ENCODE measurements around the gene PBX4. TPM values are rescaled to one million over a fixed set of nuclear protein-coding genes. Genes with fewer than 3 reads are reported as not detected.

Gene PBX4
- total and polyA plus RNA-seq, 10 of the 15 experiments (the other 5 are each of a cell fraction or from before 2014, with no cell fraction given) = 0.18 to 17.3 (median 4.2) TPM

DNA sequence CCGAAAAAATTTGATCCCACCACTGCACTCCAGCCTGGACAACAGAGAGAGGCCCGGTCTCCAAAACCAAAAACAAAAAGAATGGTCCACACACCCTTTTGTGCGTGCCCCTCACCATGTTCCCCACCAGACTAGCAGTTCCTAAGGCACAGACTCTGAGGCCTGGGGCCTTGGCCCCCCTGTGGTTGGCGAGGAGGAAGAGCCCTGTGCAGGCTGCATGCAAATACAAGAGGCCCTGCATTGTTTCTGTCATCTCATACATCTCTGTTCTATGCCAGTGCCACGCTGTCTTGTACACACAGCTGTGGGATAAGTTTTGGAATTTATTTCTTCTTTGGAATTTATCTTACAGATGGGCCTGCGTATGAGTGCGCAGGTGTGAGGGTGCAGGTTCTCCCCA, 94.4 kb downstream of the PBX4 start:
- 31% methylated on average over 7 of the region's 7 CpGs for WGBS (ENCODE audit: insufficient coverage, insufficient replicate concordance, low lambda C conversion rate, missing lambda C conversion rate)
- 0 out of 2 replicates have a peak overlapping the region, but pooled peaks have one; percentile 8 for H3K9ac ChIP-seq (ENCODE audit: control insufficient read depth, insufficient read depth, low read length)
- H4K20me1 ChIP-seq (ENCODE audit: control insufficient read depth, insufficient read depth) = no peaks in the 10 kb centered on the region
- no peaks in the 10 kb centered on the region for H3K27me3 ChIP-seq (replicated peaks in 1 of 2; ENCODE audit: control insufficient read depth in 2 of 2, insufficient read depth in 2 of 2, low read length in 1 of 2)
- no TSS peak for BruUV-seq (replicated peaks)
- DNase-seq (ENCODE audit: low read depth, low spot score) (no peak), FAIRE-seq (peak; percentile 52), ATAC-seq (peak; percentile 81)
- H3K4me3 ChIP-seq = peak overlapping the region; percentile 39
- H3K36me3 ChIP-seq (ENCODE audit: control insufficient read depth in 2 of 2, insufficient read depth in 2 of 2, low read length in 1 of 2) = peaks cover 9 to 26% of the 10 kb centered on the region in 2 experiments; a peak in 3 of 4 replicates
- in situ Hi-C loops (cut with MboI) (loop anchor here (10.0 kb wide), 1 partner anchor 251 kb away; no protein-coding TSS in a partner anchor), intact Hi-C loops (cut with micrococcal nuclease; ENCODE audit: unreplicated experiment) (no loop called here)
- TF ChIP-seq, protein P1, sequence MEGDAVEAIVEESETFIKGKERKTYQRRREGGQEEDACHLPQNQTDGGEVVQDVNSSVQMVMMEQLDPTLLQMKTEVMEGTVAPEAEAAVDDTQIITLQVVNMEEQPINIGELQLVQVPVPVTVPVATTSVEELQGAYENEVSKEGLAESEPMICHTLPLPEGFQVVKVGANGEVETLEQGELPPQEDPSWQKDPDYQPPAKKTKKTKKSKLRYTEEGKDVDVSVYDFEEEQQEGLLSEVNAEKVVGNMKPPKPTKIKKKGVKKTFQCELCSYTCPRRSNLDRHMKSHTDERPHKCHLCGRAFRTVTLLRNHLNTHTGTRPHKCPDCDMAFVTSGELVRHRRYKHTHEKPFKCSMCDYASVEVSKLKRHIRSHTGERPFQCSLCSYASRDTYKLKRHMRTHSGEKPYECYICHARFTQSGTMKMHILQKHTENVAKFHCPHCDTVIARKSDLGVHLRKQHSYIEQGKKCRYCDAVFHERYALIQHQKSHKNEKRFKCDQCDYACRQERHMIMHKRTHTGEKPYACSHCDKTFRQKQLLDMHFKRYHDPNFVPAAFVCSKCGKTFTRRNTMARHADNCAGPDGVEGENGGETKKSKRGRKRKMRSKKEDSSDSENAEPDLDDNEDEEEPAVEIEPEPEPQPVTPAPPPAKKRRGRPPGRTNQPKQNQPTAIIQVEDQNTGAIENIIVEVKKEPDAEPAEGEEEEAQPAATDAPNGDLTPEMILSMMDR (IDR thresholded peaks at IDR 0.05 in 2 of 3, conservative IDR thresholded peaks at IDR 0.05 in 1 of 3; ENCODE audit: control insufficient read depth in 2 of 3, extremely low read depth in 1 of 3, insufficient read depth in 1 of 3, low read depth in 3 of 3, low read length in 3 of 3) = 0 out of 6 replicates have a peak, but pooled peaks of 1 of the 3 experiments have one; percentile 21
- TF ChIP-seq RUNX3 (IDR thresholded peaks at IDR 0.05; ENCODE audit: low read length) = peak; percentile 44; the same call in 1 of the 2 replicates
- TF ChIP-seq, protein P2, sequence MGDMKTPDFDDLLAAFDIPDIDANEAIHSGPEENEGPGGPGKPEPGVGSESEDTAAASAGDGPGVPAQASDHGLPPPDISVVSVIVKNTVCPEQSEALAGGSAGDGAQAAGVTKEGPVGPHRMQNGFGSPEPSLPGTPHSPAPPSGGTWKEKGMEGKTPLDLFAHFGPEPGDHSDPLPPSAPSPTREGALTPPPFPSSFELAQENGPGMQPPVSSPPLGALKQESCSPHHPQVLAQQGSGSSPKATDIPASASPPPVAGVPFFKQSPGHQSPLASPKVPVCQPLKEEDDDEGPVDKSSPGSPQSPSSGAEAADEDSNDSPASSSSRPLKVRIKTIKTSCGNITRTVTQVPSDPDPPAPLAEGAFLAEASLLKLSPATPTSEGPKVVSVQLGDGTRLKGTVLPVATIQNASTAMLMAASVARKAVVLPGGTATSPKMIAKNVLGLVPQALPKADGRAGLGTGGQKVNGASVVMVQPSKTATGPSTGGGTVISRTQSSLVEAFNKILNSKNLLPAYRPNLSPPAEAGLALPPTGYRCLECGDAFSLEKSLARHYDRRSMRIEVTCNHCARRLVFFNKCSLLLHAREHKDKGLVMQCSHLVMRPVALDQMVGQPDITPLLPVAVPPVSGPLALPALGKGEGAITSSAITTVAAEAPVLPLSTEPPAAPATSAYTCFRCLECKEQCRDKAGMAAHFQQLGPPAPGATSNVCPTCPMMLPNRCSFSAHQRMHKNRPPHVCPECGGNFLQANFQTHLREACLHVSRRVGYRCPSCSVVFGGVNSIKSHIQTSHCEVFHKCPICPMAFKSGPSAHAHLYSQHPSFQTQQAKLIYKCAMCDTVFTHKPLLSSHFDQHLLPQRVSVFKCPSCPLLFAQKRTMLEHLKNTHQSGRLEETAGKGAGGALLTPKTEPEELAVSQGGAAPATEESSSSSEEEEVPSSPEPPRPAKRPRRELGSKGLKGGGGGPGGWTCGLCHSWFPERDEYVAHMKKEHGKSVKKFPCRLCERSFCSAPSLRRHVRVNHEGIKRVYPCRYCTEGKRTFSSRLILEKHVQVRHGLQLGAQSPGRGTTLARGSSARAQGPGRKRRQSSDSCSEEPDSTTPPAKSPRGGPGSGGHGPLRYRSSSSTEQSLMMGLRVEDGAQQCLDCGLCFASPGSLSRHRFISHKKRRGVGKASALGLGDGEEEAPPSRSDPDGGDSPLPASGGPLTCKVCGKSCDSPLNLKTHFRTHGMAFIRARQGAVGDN (IDR thresholded peaks at IDR 0.05) = no peak
- peak; percentile 83; the same call in 2 of the 3 replicates for TF ChIP-seq POU2F2 (IDR thresholded peaks at IDR 0.05; ENCODE audit: borderline replicate concordance, low read depth, low read length)
- no peak for TF ChIP-seq SPI1 (IDR thresholded peaks at IDR 0.05; ENCODE audit: borderline replicate concordance, insufficient read depth, low read depth, low read length)
- TF ChIP-seq NRF1 (conservative IDR thresholded peaks at IDR 0.05; ENCODE audit: low read depth, low read length) = no peak
- 0 out of 2 replicates have a peak, but pooled peaks have one; percentile 28 for TF ChIP-seq POLR2AphosphoS5 (IDR thresholded peaks at IDR 0.05; ENCODE audit: low read length)
- no peak for TF ChIP-seq LARP7 (IDR thresholded peaks at IDR 0.05)
- peak; percentile 24 for TF ChIP-seq SP1 (IDR thresholded peaks at IDR 0.05; ENCODE audit: low read depth, low read length)
- H3K9me3 ChIP-seq (replicated peaks; ENCODE audit: control insufficient read depth, insufficient read depth, low read length) = peaks cover 2% of the 10 kb centered on the region; the same call in 1 of the 3 replicates
- no peak overlapping the region for H2AFZ ChIP-seq (ENCODE audit: control insufficient read depth, low read depth, low read length)
- peak overlapping the region; percentile 71 for H3K4me2 ChIP-seq (ENCODE audit: control insufficient read depth, insufficient read depth)
- CTCF ChIA-PET = interaction anchor here (3.2 kb wide), 1 partner anchor 8 kb away, joined by 13 read pairs; no protein-coding TSS in a partner anchor
- POLR2A ChIA-PET = no interaction called here
- H3K4me1 ChIP-seq (ENCODE audit: control insufficient read depth, insufficient read depth, low read length) = peaks cover 38% of the 10 kb centered on the region
- SMC1A ChIA-PET (ENCODE audit: uncharacterized antibody, unreplicated experiment) = interaction anchor here (1.5 kb wide), 1 partner anchor 119 kb away, joined by 3 read pairs; the partner anchor contains the start of gene GATAD2A
- peak overlapping the region; percentile 57 for H3K27ac ChIP-seq (ENCODE audit: control insufficient read depth, insufficient read depth)
- peaks cover 41% of the 10 kb centered on the region for H3K79me2 ChIP-seq (ENCODE audit: control insufficient read depth, insufficient read depth, low read length)
- RAD21 ChIA-PET (ENCODE audit: unreplicated experiment) = no interaction called here
